Pancreas (tissue), 10 donors: ENCODE results near the gene COL13A1. TPM values are rescaled to one million over a fixed set of nuclear protein-coding genes. Genes with fewer than 3 reads are reported as not detected.

Source experiments
- ATAC-seq, 4 donors: fragments of 200-7000 bp; cut with Tn5 transposase; one replicate each; pipeline versions ENCODE4 v1.8.0 to v1.9.1; 2020; ENCODE audit warnings: mild to moderate bottlenecking in 4 of 4, moderate library complexity in 4 of 4
- DNase-seq, 6 donors: peaks; one replicate each; pipeline ENCODE4 v3.0.0-alpha.2; 2020
- FAIRE-seq: peaks from 2 replicates; lab custom pipeline; 2012; peaks lifted over from hg19 to GRCh38; lab: Jason Lieb, UNC
- H3K27ac ChIP-seq, 4 donors: fragments of 200-600 bp; sonication (generic); 1 replicate in 3 of 4; 2 replicates in 1 of 4; pipeline versions ENCODE4 v1.5.0 to v1.8.0; 2020
- H3K27me3 ChIP-seq, 4 donors: fragments of 200-600 bp; one replicate each; pipeline ENCODE4 v1.8.0; 2021
- H3K36me3 ChIP-seq, 3 donors: fragments of 200-600 bp; sonication (generic) in 1 of 3; one replicate each; pipeline versions ENCODE4 v1.5.0 to v1.8.0; 2020 to 2021
- H3K4me1 ChIP-seq, 3 donors: fragments of 200-600 bp; one replicate each; pipeline ENCODE4 v1.8.0; 2021
- H3K4me3 ChIP-seq, 4 donors: fragments of 200-600 bp; sonication (generic) in 2 of 4; one replicate each; pipeline versions ENCODE4 v1.5.0 to v1.8.0; 2020 to 2021
- H3K9me3 ChIP-seq, 4 donors: fragments of 200-600 bp; one replicate each; pipeline ENCODE4 v1.8.0; 2021
- WGBS, 2 donors: extraction: QIAGEN DNeasy Blood & Tissue Kit; methylation state at CpG; one replicate each; pipeline ENCODE4 v1.1.7; 2013; 5-methylcytosine and 5-hydroxymethylcytosine counted together
- intact Hi-C, 3 donors: fragments of 100-400 bp; cut with DNase I; formaldehyde crosslinking; loops; one replicate each; pipeline versions ENCODE4 v1.11.1 to v1.14.2; 2022
- polyA plus RNA-seq, 2 donors: library from polyadenylated mRNA; stranded (reverse); fragments of 200-250 nt; gene quantifications; one replicate each; pipeline ENCODE4 v1.2.3, GENCODE V29; 2013
- total RNA-seq, 6 donors: library from RNA; stranded (reverse); fragmentation: NEBNext Ultra II Directional in 4 of 6; extraction: Animal tissue kit (Norgen Biotek cat#: 25700) in 4 of 6; gene quantifications; one replicate each; pipeline versions ENCODE4 v1.2.1 to v1.2.4, GENCODE V29; 2021 to 2023
- TF ChIP-seq, protein P1 (sequence below), 4 donors: fragments of 200-600 bp; sonication (generic) in 3 of 4; IDR thresholded peaks; one replicate each; pipeline versions ENCODE4 v1.5.0 to v1.8.0; 2021; ENCODE audit warnings: antibody characterized with exemption in 4 of 4
- donor health status: healthy with polysubstance abuse.
- donor health status: DM: no; HTN: no; CAD: no; lungs with moderate emphysema.
- donor health status: DM: no; HTN: no; CAD: no.
- donor health status: control.
- donor health status: control.
- donor health status: Bipolar disorder and iron deficiency.
- donor health status: DM: yes; HTN: yes; CAD: no.
- donor health status: DM: no; HTN: no; CAD: no.
- donor health status: DM: no; HTN: no; CAD: no.
- donor health status: DM: yes; HTN: yes; CAD: no.

The COL13A1 gene
- total and polyA plus RNA-seq, 8 donors = 0.35 to 11.7 (median 0.92) TPM

DNA sequence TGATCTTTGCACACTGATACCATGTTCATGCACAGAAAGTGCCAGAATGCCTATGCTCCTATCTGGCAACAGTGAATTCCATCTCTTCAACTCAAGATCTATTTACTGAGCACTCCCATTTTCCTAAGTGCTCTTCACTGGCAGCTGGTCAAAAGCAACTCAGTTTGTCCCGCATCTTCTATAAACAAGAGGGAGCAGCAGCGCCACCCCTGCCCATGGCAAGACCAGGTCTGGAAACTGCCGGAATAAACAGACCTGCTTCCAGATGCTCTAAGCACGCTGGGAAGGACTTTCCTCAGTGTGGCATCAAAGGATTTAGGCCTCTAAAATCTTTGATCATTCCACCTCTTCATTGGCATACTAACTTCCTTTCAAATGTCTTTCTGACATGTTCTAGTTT, 146.6 kb downstream of the COL13A1 start:
- DNase-seq = no peak
- 75 to 86% methylated on average over 4 of the region's 4 CpGs for WGBS, 2 donors
- FAIRE-seq = no peak
- Histone ChIP-seq H3K9me3 (no peaks in the 10 kb centered on the region), H3K27ac (no peak overlapping the region), H3K36me3 (no peaks in the 10 kb centered on the region), H3K27me3 (no peaks in the 10 kb centered on the region), H3K4me1 (no peaks in the 10 kb centered on the region), H3K4me3 (no peak overlapping the region)
- no peak for ATAC-seq
- TF ChIP-seq, protein P1, sequence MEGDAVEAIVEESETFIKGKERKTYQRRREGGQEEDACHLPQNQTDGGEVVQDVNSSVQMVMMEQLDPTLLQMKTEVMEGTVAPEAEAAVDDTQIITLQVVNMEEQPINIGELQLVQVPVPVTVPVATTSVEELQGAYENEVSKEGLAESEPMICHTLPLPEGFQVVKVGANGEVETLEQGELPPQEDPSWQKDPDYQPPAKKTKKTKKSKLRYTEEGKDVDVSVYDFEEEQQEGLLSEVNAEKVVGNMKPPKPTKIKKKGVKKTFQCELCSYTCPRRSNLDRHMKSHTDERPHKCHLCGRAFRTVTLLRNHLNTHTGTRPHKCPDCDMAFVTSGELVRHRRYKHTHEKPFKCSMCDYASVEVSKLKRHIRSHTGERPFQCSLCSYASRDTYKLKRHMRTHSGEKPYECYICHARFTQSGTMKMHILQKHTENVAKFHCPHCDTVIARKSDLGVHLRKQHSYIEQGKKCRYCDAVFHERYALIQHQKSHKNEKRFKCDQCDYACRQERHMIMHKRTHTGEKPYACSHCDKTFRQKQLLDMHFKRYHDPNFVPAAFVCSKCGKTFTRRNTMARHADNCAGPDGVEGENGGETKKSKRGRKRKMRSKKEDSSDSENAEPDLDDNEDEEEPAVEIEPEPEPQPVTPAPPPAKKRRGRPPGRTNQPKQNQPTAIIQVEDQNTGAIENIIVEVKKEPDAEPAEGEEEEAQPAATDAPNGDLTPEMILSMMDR (IDR thresholded peaks at IDR 0.05) = no peak
- intact Hi-C loops = no loop called here

DNA sequence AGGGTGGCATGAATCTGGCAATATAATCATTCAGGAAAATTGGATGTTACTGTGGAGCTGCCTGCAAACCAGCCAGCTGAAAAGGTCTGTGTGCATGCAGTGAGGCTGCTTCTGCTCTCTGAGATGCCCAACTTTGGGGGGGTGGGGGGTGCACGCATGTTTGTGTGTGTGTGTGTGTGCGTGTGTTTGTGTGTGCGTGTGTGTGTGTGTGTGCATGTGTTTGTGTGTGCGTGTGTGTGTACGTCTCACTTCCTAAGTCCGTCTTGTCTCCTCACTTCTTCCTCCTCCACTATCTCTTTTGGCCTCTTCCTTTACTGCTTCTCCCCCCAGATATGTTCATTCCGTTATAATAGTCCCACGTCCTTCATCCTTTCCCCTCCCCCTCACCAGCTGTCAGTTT, 148.1 kb downstream of the COL13A1 start:
- no peak overlapping the region for H3K27ac ChIP-seq
- no peaks in the 10 kb centered on the region for H3K27me3 ChIP-seq
- H3K4me3 ChIP-seq = no peak overlapping the region
- H3K9me3 ChIP-seq = no peaks in the 10 kb centered on the region
- no peak for ATAC-seq
- intact Hi-C loops = no loop called here
- no peak for DNase-seq
- FAIRE-seq = no peak
- 72 to 78% methylated on average over 8 of the region's 8 CpGs for WGBS, 2 donors
- no peaks in the 10 kb centered on the region for H3K4me1 ChIP-seq
- TF ChIP-seq, protein P1 (IDR thresholded peaks at IDR 0.05) = no peak
- no peaks in the 10 kb centered on the region for H3K36me3 ChIP-seq

DNA sequence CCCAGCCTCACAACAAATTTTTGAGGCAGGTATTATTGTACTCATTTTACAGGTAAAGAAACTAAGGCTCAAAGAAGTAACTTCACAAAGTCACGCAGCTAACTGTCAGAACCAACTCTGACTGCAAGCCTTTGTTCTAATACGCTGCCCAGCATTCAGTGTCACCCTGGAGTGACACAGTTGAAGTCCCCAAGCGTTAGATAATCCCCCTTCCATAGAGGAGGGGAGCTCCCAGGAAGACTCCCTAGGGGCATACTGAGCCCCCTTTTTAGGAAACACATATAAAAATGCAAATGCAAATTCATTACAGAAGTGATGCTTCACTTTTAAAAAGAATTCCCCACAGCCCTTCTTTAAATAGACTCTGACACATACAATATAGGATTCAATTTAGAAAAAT, 150.0 kb downstream of the COL13A1 start:
- no peaks in the 10 kb centered on the region for H3K27me3 ChIP-seq
- DNase-seq = no peak
- no peaks in the 10 kb centered on the region for H3K36me3 ChIP-seq
- 75 to 82% methylated on average over 3 of the region's 3 CpGs for WGBS, 2 donors
- H3K4me3 ChIP-seq = no peak overlapping the region
- H3K27ac ChIP-seq = no peak overlapping the region
- intact Hi-C loops = no loop called here
- ATAC-seq = no peak
- H3K9me3 ChIP-seq = no peaks in the 10 kb centered on the region
- TF ChIP-seq, protein P1 (IDR thresholded peaks at IDR 0.05) = no peak
- H3K4me1 ChIP-seq = no peaks in the 10 kb centered on the region
- no peak for FAIRE-seq

DNA sequence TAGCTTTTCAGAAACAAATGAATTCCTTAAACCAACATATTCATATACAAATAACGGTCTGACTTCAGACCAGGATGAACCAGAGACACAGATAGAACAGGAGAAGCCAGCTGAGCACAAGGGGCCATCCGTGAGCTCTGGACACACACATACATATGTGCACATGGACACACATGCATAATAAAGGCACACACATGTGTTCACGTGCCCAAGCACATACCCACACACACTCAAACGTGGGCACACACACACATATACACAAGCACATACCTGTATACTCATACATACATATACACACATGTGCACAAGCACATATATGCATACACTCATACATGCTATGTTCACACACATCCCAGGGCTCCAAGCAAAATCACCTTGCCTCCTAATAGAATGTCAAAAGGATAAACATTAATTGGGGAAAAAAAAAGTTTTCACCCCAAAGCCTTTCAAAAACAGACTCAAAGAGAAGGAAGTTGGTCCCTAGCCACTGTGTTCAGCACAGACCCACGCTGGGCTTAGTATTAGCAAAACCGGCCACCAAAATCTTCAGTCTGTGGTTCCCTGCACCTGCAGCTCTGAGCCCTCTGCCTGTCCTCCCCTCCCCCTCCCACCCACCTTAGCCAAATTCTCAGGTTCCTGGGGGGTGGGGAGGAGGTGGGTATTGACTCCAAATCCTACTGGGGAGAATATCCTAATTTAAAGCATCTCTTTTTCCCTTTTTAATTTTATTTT, 150.5 kb downstream of the COL13A1 start:
- Histone ChIP-seq H3K4me1 (no peaks in the 10 kb centered on the region), H3K9me3 (no peaks in the 10 kb centered on the region), H3K36me3 (no peaks in the 10 kb centered on the region), H3K27me3 (no peaks in the 10 kb centered on the region), H3K27ac (no peak overlapping the region), H3K4me3 (no peak overlapping the region)
- 49 to 51% methylated on average over 6 of the region's 6 CpGs for WGBS, 2 donors
- DNase-seq (no peak), FAIRE-seq (no peak), ATAC-seq (no peak)
- intact Hi-C loops = no loop called here
- TF ChIP-seq, protein P1 (IDR thresholded peaks at IDR 0.05) = no peak

DNA sequence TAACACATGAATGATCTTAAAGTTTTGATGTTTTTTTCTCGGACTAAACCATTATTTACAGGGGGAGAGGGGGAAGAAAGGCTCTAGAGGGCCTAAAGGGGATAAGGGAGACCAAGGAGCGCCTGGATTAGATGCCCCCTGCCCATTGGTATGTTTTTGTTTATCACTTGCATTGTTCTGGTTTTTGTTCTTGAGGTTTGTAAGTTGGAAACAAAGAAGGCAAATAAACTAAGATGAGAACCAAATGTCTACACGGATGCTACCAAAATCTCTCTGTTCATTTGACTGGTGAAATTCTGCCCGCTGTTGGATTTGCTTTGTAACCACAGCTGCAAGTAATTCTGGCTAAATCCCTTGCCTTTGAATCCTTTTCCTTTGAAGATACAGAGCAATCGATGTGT, 151.1 kb downstream of the COL13A1 start:
- ATAC-seq (no peak), FAIRE-seq (no peak)
- H3K27ac ChIP-seq = no peak overlapping the region

More for the DNA sequence above, 151.1 kb downstream of the COL13A1 start:
- 53 to 59% methylated on average over 5 of the region's 5 CpGs for WGBS, 2 donors
- DNase-seq = no peak
- TF ChIP-seq, protein P1 (IDR thresholded peaks at IDR 0.05) = no peak
- H3K4me1 ChIP-seq = no peaks in the 10 kb centered on the region
- H3K4me3 ChIP-seq = no peak overlapping the region
- H3K27me3 ChIP-seq = no peaks in the 10 kb centered on the region
- no peaks in the 10 kb centered on the region for H3K9me3 ChIP-seq
- H3K36me3 ChIP-seq = no peaks in the 10 kb centered on the region
- intact Hi-C loops = no loop called here
